ENCODE results near the gene DSCAML1.
A peak's percentile ranks its signal among the peaks of the same experiment; 100 is the strongest.

DSCAML1 gene

DNA sequence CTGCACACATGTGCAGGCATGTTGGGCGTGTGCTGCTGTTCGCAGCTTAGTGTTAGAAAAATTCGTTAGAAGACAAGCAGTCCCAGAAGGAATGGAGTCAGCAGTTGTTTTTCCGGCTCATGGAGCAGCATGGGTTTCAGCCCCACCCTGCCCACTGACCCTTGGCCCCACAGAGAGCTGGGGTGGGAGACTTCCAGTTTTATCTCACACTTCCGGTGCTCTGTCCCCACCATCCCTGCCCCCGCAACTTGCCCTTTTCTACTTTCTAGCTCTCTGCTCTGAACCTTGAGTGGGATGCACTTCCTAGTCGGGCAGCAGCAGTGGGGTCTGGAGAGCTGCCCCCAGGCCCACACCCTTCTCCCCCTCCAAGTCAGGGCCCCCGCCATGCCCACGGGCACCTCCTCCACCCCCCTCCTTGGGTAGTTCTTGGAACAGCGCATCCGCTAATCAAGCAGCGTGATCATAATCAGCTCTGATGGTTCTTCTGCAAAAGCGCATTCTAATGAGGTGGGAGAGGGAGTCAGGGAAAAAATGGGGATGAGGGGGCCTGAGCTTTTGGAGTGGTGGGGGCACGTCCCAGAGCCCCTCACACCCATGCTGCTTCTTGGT, 285.0 kb downstream of the DSCAML1 start:
- DNase-seq = no peak

DNA sequence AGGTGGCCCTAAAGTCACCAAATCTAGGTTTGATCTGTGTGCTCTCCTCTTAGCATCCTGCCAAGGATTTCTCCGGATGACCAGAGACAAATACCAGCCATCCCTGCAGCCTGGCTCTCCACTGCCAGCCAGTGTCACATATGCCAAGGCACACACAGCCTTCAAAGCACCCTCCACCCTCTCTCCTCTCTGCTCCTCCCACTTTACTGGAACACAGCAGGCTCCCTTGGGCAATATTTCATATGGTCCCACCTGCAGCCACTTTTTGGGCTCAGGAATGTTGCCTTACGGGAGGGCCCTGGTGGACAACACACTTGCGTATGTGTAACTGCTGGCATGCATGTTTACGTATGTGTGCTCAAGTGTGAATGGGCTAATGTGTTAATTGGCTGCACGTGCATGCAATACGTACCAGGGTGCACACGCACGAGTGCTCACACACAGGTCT, 285.5 kb downstream of the DSCAML1 start:
- no peak for DNase-seq

DNA sequence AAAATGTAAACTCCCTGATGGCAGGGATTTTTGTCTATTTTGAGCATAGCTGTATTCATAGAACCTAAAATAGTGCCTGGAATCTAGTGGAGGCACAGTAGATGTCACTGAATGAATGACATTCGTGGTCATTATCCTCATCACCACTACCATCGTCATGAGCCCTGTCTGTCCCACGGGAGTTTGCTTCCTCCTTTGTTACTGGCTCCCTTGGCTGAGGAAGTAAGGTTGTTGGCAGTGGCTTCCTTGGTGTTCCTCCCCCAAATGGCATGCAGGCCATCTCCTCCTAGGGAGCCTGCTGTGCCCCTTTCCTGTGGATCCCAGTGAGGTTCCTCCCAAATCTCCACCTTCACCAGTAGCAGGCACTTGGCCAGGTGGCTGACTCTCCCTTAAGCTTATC, 286.4 kb downstream of the DSCAML1 start:
- no peak for DNase-seq

DNA sequence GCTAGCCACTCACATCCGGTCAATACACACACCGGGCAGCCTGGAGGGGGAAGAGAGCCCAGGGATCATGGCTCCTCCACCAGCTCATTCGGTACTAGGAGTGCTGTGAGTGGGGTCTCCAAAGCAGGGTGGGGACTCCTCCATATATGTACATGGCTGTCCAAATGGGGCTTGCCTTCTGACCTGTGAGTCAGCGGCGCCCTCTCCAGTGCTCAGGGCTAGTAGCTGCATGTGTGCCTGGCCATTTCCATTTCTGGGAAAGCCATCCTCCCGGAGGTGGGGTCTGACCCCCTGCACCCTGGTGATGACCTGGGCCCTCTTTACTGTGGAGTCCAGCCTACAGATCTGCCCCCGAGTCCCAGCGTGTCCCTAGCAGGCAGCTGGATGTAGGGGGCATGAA, 287.5 kb downstream of the DSCAML1 start:
- DNase-seq = no peak

DNA sequence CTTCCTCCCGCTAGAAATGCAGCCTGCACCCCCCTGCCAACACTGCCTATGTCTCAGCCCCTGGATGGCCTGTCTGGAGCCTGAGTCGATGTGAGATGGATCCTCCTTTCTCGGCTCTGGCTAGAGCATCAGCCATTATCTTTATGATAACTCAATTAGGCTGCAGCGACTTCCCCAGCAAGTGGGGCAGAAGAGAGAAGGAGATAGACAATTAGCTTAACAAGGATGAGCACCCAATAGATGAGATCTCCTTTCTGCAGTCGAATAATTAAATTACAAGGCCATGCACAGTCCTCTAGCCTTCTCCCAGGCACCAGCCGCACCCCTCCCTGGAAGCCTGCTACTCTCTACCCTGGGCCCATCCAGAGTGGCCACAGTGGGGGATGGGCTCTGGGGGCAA, 290.0 kb downstream of the DSCAML1 start:
- DNase-seq = no peak

DNA sequence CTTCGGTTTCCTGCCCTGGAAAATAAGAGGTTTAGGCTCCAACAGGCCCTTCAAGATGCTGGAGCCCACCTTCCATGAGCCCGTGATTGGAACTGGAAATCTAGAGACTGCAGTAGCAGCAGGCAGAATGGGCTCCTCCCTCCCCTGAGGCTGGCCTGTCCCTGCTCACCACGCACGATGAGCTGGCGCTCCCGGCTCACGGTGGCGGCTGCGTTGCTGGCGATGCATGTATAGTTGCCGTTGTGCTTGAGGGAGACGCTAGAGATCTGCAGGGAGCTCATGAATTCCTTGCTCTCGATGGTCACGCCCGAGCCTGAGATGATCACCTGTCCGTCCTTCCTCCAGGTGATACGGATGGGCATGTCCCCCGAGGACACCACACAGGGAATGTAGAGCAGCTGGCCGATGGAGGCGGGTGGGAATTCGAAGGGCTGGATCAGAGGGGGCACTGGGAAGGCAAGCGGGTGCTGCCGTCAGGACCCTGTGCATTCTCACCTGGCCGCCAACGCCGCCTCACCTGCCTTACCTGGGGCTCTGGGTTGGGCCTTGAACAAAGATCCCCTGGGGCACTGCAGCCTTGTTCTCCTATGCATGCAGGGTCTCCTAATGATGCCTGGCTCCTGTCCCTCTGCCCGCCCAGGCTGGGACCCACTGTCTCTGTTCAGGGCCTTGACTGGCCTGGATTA, 291.6 kb downstream of the DSCAML1 start:
- no peak for DNase-seq

DNA sequence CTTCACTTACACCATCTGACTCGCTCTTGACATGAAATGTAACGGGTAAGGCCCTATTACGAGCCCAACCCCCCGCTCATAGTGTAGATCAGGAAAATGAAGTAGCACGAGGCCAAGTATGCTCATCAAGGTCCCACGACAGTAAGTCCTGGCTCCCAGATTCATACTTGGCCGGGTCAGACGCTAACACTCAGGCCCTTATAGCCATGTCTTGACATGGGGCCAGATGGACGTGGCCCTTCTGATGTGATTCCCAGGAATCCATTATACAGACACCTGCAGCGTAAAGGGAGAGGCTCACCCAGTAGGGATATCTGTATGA, 294.3 kb downstream of the DSCAML1 start:
- no peak for DNase-seq

DNA sequence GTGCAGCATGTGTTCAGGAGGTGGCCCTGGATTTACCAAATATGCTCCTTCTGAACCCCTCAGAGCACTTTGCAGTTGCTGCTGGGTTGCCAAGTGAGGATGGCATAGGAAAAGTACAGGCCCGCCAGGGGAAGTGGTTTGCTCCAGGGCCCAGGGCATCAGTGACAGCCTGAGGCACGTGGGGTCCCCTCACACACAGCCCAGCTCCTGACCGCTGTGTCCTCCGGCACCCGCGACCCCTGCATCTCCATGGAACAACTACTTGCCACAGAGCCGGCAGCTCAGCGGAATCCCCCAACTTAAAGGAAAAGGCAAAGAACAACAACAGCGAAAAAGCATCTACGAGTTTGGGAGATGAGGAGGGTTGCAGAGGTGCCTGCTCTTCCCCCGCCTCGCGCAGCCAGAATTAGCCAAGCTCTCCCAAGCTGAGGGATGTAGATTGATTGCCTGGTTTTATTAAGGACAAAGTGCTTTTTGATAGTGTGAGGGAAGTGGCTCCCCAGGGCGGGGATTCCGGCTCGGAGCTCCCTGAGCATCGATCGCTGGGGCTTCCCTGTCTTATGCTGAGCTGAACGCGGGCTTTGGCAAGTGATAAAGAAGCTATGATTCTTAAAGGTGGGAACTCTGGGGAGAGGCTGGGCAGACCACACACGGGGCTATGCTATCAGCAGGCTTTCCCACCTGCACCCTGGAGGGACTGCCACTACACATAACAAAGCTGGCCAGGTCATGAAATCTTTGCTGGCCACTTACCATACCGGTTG, 294.8 kb downstream of the DSCAML1 start:
- no peak for DNase-seq

DNA sequence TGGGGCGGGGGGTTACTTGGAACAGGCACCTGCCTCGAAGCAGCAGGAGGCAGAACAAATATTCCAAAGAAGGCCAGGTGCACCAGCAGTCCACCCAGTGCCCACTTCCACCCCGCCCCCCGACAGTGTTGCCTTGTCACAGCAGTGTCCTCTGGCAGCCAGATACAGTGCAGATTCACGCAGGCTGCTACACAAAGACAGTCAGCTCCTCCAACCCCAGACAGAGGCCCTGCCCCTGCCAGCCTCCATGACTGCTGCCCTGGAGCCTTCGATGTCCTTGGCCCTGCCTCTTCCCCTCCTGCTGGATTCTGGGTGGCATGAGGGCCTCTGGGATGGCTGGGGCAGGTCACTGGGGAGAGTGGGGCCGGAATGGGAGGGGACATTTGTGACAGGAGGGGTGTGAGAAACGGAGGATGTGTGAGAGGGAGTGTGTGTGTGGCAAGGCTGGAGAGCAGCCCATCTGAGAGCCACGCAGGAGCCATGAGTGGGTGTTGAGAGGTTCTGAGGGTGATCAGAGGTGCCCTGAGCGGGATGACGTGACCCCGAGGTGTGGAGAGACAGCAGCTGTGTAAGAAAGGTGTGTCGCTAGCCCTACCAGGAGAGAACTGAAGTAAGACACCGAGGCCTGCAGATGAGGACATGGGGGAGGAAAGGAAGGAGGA, 295.6 kb downstream of the DSCAML1 start:
- DNase-seq = no peak

DNA sequence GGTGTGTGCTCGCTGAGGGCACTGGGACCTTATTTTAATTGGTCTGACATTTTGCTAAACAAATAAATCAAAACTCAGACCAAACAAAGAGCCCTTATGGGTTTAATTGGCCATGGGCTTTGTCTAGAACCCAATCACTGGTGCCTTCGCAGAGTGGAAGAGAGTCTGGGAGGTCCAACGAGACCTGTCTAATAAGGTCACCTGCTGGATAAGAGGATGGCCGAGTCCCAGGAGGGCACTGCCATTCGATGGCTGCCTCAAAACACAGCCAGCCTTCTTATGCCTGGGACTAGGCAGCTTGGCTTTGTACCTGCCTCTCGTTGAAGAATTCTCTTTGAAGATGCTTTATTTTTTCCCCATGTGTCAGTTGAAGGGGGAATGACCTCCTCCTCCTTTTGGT, 298.2 kb downstream of the DSCAML1 start:
- DNase-seq = no peak

DNA sequence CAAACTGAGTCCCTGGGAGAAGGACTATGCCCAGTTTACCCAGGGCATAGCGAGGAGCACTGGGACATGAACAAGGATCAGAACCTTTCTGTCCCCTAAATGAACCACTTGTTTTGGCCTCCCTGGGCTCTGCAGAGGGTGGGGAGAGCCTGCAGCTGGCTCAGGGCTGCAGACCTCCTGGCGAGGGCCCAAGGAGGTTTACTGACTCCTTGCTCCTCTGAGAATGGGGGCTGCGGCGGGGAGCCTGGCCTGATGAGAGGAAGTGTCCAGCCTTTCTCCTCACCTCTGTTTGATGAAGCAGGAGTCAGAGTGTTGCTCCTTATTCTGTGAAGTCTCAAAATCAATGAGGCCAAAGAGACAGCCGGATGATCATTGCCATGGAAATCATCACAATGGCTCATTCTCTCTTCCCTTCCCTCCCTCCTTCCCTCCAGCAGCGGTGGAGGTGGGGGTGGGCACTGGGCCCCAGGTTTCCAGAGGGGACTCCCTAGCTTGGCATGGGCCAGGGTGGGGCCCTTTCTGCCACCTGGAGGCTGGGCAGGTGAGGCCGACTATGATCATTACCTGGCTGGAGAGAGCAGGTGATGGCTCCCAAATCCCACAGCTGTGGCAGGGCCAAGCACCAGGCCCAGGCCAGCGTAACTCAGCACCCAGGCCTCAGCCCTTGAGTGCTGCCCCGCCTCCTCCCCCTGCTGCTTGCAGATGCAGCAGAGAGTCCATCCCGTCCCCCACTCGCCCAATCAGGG, 299.6 kb downstream of the DSCAML1 start:
- DNase-seq = peak; percentile 53 to 67

DNA sequence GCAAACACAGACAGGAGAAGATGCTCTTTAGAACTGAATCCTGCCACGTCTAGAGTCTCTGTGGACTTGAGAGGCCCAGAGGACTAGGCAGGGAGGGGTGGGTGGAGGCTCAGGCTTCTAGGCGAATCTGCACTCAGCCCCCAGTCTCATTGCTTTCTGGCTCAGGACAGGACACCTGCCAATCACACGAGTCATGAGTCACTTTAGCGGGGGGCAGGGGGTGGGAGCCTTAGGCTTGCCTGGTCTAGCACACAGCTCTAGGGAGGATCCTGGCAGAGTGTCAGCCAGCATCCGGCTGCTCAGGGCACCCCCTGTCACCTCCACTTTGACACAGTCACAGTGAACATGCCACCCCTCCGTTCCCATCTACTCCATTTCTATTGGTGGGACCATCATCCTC, 301.7 kb downstream of the DSCAML1 start:
- DNase-seq = no peak

DNA sequence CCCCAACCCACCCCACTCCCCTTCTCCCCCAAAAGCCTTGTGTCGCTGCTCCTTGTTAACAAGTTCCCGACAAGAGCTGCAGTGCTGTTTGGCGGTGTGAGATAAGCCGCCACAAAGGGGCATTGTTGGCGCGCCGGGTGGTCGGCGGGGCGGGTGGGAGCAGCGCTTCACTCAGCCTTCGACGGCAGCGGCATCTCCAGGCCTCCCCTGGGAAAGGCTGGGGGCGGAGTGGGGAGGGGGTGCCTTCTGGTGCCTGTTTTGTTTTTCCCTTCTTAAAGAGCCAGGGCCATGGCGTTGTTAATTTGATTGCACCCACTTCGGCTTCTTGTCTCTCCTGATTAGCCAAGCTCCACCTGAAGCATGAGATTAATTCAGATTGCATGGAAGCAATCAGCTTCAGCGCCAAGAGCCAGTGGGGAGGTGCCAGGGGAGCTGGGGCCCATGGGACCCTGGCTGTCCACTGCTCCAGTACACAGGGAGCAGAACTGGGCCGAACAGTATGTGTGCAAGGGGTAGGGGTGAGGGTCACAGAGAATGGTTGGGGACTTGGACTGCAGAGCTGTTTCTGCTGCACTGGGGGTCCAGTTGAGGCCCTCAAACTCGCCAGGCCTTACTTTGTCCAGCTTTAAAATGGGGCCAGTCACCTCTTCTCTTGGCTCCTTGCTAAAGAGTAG, 304.3 kb downstream of the DSCAML1 start:
- DNase-seq = no peak

DNA sequence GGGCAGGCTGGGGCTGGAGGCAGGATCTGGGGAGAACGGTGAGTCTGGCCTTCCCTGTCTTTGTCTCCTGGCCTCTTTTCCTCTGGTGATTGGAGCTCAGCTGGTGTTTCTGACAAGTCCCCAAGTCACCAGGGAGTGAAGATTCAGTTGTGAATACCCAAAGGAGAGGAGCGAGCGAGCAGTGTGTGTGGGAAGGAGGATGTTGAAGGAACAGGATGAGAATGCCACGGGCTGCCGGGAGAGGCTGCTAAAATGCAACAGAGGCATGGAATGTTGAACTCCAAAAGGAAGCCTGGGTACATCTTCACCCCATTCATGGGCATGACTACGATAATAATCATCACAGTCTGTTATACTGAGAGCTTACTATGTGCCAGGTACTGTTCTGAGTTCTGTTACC, 306.1 kb downstream of the DSCAML1 start:
- DNase-seq = peak in 1 of 2 donors; percentile 18

DNA sequence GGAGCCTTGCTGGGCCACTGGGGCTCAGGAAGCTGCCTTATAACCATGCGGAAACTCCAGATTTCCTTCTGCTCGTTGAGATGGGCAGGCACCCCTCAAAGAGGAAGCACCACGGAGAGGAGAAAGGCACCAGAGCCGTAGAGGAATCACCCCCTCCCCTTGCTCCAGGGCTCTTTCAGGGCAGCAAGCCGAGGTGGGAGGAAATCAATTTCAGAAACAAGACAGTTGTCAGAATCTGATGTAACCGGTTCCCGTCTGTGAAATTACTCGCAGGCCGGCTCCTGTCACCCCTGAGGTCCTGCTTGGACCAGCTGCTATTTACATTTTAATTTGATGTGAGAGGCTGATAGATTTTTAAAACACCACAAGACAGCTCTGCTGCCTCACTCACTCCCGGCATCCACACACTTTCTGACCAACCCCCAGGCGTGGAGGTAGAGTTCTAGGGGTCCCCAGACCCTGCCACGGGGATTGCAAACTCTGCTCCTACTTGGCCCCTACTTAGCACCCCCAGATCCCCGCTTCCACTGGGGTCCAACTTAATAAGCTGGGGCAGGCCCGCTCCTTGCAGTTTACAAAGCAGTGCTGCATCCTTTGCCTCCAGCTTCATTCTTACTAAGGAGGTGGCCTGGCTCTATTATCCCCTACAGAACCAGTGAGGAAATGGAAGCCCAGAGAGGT, 306.9 kb downstream of the DSCAML1 start:
- DNase-seq = no peak

DNA sequence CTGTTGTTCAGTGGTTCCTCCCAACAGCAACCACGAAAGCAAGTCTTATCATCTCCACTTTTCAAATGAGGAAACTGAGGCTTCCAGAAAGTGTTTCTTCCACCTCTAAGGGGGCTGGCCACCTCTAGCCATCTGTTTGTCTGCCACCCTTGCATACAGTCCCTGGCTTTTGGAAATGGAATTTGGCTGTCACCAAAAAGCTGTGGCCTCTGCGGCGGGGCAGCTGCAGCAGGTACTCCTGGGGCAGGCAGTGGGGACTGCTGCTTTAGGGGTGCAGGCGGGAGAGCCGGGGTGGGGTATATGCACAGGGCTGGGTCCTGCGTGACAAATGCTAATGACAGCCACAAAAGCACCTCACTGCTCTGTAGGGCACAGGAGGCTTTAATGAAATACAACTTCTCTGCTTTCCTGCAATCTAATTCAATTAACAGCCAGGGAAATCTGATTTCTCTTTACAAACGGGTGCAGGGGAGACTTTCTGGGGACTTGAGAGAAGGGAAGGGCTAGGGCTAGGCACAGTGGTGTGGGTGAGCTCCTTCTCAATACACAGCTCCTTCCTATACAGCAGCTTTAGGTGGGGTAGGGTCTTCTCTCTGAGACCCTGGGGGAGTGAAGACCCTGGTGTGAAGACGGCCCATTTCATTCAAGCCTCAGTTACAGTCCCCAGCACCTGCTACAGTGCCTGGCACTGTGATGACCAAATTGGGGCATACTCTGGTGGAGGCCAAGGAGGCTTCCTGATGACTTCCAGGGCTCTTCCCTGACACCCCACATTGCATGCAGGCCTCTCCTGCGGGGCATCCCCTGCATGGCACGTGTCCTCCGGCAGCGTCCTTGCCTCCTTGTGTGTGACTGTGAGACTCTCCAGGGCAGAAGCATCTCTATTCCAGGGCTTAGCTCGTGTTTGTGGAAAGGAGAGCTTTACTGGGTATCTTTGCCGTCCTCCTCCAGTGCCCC, 307.7 kb downstream of the DSCAML1 start:
- no peak for DNase-seq

DNA sequence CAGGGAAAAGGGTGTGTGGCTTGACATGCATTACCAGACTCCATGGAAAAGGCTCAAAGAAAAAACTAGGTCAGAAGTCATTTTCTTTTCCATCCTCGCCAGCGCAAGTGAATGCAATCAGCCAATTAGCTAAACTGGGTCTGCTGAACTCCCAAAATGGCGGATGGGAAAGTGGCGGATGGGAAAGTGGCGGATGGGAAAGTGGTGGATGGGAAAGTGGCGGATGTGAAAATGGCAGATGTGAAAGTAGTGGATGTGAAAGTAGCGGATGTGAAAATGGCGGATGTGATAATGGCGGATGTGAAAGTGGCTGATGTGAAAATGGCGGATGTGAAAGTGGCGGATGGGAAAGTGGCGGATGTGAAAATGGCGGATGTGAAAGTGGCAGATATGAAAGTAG, 311.0 kb downstream of the DSCAML1 start:
- DNase-seq = no peak

DNA sequence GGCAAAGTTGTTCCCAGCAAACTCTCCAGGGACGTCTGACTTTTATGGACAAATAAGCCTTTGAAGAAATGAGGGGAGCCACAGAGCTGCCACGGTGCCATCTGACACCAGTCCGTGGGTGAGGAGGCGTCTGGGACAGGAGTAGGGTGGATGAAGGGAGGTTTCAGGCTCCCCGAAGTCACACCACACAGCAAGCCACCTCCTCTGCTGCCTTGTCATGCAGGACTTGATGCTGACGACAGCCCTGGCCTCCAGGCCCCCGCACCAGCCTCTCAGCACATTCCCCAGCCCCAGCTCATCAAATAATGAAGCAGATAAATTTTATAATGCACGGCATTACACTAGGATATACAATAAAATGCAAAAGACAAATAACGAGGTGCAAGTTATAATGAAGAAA, 312.9 kb downstream of the DSCAML1 start:
- DNase-seq = no peak

DNA sequence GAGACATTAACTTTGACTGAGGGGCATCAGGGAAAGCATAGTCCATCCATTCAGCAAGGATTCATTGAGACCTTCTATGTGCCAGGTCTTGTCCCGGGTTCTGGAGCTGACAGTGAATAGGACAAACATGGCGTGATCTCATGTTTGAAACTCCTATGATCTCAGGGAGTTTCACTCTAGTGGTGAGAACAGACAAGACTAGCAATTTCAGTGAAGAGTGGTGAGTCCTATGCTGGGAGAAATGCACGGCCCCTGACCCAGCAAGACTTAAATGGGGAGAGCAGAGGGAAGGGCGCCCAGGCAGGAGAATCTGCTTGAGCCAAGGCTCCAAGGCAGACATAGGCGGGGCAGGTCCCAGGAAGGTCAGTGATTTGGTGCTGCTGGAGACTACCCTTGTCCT, 313.6 kb downstream of the DSCAML1 start:
- DNase-seq = no peak

DNA sequence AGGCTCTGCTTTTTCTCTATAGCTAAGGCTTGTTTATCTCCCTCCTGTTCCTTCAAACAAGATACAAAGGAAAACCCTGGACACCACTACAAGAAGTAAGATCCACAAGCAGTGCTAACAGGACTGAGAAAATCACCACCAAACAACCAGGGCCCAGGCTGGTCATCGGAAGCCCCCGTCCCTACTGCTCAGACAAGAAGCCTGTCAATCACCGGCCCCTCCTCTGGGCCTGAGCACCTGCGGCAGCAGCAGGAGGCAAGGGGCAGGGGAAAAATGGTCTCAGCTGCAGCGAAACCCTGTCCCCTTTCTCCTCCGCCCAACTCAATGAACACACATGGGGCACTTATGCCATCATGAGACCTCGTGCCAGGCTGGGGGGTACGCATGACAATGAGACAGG, 314.1 kb downstream of the DSCAML1 start:
- no peak for DNase-seq

DNA sequence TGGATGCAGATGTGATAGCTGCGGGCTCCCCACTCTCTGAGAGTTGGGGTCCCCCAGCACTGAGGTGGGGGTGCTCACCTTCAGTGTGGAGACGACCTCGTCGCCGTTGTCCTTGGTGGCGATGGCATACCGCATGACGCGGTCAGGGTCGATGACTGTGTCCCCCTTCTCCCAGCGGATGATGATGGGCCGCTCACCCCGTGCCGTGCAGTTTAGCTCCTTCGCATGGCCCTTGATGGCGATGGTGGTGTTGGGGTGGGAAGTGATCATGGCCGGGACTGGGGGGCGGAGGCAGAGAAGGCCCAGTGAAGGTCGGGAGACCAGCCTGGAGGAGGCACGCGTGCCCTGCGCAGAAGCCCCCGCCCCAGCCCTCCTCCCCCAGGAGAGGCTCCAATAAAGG, 315.1 kb downstream of the DSCAML1 start:
- no peak for DNase-seq
